ENCODE results near the gene IDE.

IDE gene

GRCh38 chr10:92434385-92434784 lies 139.5 kb downstream of the IDE start:
- no peak overlapping the region for H3K9ac ChIP-seq (ENCODE audit: low read depth in 1 of 2, low read length in 2 of 2)
- H3K27ac ChIP-seq (ENCODE audit: low read depth in 2 of 2, low read length in 2 of 2), result no peak overlapping the region
- no peaks in the 10 kb centered on the region for H3K4me1 ChIP-seq (ENCODE audit: control insufficient read depth in 2 of 2, insufficient read depth in 2 of 2, low read length in 2 of 2)
- no peaks in the 10 kb centered on the region for H3K9me3 ChIP-seq (ENCODE audit: control insufficient read depth in 2 of 2, low read length in 2 of 2)
- H3K4me3 ChIP-seq (ENCODE audit: low read length in 2 of 2), result no peak overlapping the region
- H3K27me3 ChIP-seq (ENCODE audit: control insufficient read depth in 2 of 2, insufficient read depth in 2 of 2, low read length in 2 of 2), result no peaks in the 10 kb centered on the region
- H3K36me3 ChIP-seq (ENCODE audit: control insufficient read depth in 2 of 2, insufficient read depth in 2 of 2, low read length in 2 of 2), result no peaks in the 10 kb centered on the region

GRCh38 chr10:92432596-92432995 lies 141.3 kb downstream of the IDE start:
- Histone ChIP-seq H3K36me3 (ENCODE audit: control insufficient read depth in 2 of 2, insufficient read depth in 2 of 2, low read length in 2 of 2) (no peaks in the 10 kb centered on the region), H3K27ac (ENCODE audit: low read depth in 2 of 2, low read length in 2 of 2) (no peak overlapping the region), H3K4me3 (ENCODE audit: low read length in 2 of 2) (no peak overlapping the region), H3K4me1 (ENCODE audit: control insufficient read depth in 2 of 2, insufficient read depth in 2 of 2, low read length in 2 of 2) (no peaks in the 10 kb centered on the region), H3K9me3 (ENCODE audit: control insufficient read depth in 2 of 2, low read length in 2 of 2) (no peaks in the 10 kb centered on the region), H3K9ac (ENCODE audit: low read depth in 1 of 2, low read length in 2 of 2) (no peak overlapping the region), H3K27me3 (ENCODE audit: control insufficient read depth in 2 of 2, insufficient read depth in 2 of 2, low read length in 2 of 2) (no peaks in the 10 kb centered on the region)

GRCh38 chr10:92430103-92430502 lies 143.8 kb downstream of the IDE start:
- no peaks in the 10 kb centered on the region for H3K4me1 ChIP-seq (ENCODE audit: control insufficient read depth in 2 of 2, insufficient read depth in 2 of 2, low read length in 2 of 2)
- no peaks in the 10 kb centered on the region for H3K9me3 ChIP-seq (ENCODE audit: control insufficient read depth in 2 of 2, low read length in 2 of 2)
- H3K9ac ChIP-seq (ENCODE audit: low read depth in 1 of 2, low read length in 2 of 2), result no peak overlapping the region
- H3K4me3 ChIP-seq (ENCODE audit: low read length in 2 of 2), result no peak overlapping the region
- no peaks in the 10 kb centered on the region for H3K36me3 ChIP-seq (ENCODE audit: control insufficient read depth in 2 of 2, insufficient read depth in 2 of 2, low read length in 2 of 2)
- H3K27me3 ChIP-seq (ENCODE audit: control insufficient read depth in 2 of 2, insufficient read depth in 2 of 2, low read length in 2 of 2), result no peaks in the 10 kb centered on the region
- H3K27ac ChIP-seq (ENCODE audit: low read depth in 2 of 2, low read length in 2 of 2), result no peak overlapping the region

GRCh38 chr10:92421550-92421949 lies 152.3 kb downstream of the IDE start:
- no peaks in the 10 kb centered on the region for H3K36me3 ChIP-seq (ENCODE audit: control insufficient read depth in 2 of 2, insufficient read depth in 2 of 2, low read length in 2 of 2)
- H3K4me3 ChIP-seq (ENCODE audit: low read length in 2 of 2), result no peak overlapping the region
- no peak overlapping the region for H3K27ac ChIP-seq (ENCODE audit: low read depth in 2 of 2, low read length in 2 of 2)
- H3K9ac ChIP-seq (ENCODE audit: low read depth in 1 of 2, low read length in 2 of 2), result no peak overlapping the region
- peaks cover 0 to 17% of the 10 kb centered on the region in 2 donors for H3K27me3 ChIP-seq (ENCODE audit: control insufficient read depth in 2 of 2, insufficient read depth in 2 of 2, low read length in 2 of 2)
- H3K4me1 ChIP-seq (ENCODE audit: control insufficient read depth in 2 of 2, insufficient read depth in 2 of 2, low read length in 2 of 2), result peaks cover 0 to 5% of the 10 kb centered on the region in 2 donors
- no peaks in the 10 kb centered on the region for H3K9me3 ChIP-seq (ENCODE audit: control insufficient read depth in 2 of 2, low read length in 2 of 2)

- peaks cover 0 to 5% of the 10 kb centered on the region in 2 donors for H3K4me1 ChIP-seq (ENCODE audit: control insufficient read depth in 2 of 2, insufficient read depth in 2 of 2, low read length in 2 of 2)
- H3K27me3 ChIP-seq (ENCODE audit: control insufficient read depth in 2 of 2, insufficient read depth in 2 of 2, low read length in 2 of 2), result peaks cover 0 to 17% of the 10 kb centered on the region in 2 donors
- no peak overlapping the region for H3K9ac ChIP-seq (ENCODE audit: low read depth in 1 of 2, low read length in 2 of 2)
- H3K4me3 ChIP-seq (ENCODE audit: low read length in 2 of 2), result peak overlapping the region; percentile 32 to 53
- H3K9me3 ChIP-seq (ENCODE audit: control insufficient read depth in 2 of 2, low read length in 2 of 2), result no peaks in the 10 kb centered on the region
- no peak overlapping the region for H3K27ac ChIP-seq (ENCODE audit: low read depth in 2 of 2, low read length in 2 of 2)
- H3K36me3 ChIP-seq (ENCODE audit: control insufficient read depth in 2 of 2, insufficient read depth in 2 of 2, low read length in 2 of 2), result no peaks in the 10 kb centered on the region
Measured at GRCh38 chr10:92420546-92421275, 153.2 kb downstream of the IDE start.

GRCh38 chr10:92419740-92420545 lies 153.9 kb downstream of the IDE start:
- Histone ChIP-seq H3K9ac (ENCODE audit: low read depth in 1 of 2, low read length in 2 of 2) (no peak overlapping the region), H3K4me1 (ENCODE audit: control insufficient read depth in 2 of 2, insufficient read depth in 2 of 2, low read length in 2 of 2) (peaks cover 0 to 5% of the 10 kb centered on the region in 2 donors), H3K27me3 (ENCODE audit: control insufficient read depth in 2 of 2, insufficient read depth in 2 of 2, low read length in 2 of 2) (peaks cover 0 to 17% of the 10 kb centered on the region in 2 donors), H3K36me3 (ENCODE audit: control insufficient read depth in 2 of 2, insufficient read depth in 2 of 2, low read length in 2 of 2) (no peaks in the 10 kb centered on the region), H3K4me3 (ENCODE audit: low read length in 2 of 2) (peak overlapping the region; percentile 32 to 53), H3K27ac (ENCODE audit: low read depth in 2 of 2, low read length in 2 of 2) (no peak overlapping the region), H3K9me3 (ENCODE audit: control insufficient read depth in 2 of 2, low read length in 2 of 2) (no peaks in the 10 kb centered on the region)

- no peak overlapping the region for H3K9ac ChIP-seq (ENCODE audit: low read depth in 1 of 2, low read length in 2 of 2)
- H3K4me3 ChIP-seq (ENCODE audit: low read length in 2 of 2), result no peak overlapping the region
- H3K27ac ChIP-seq (ENCODE audit: low read depth in 2 of 2, low read length in 2 of 2), result no peak overlapping the region
- H3K4me1 ChIP-seq (ENCODE audit: control insufficient read depth in 2 of 2, insufficient read depth in 2 of 2, low read length in 2 of 2), result peaks cover 0 to 5% of the 10 kb centered on the region in 2 donors
- peaks cover 0 to 17% of the 10 kb centered on the region in 2 donors for H3K27me3 ChIP-seq (ENCODE audit: control insufficient read depth in 2 of 2, insufficient read depth in 2 of 2, low read length in 2 of 2)
- H3K9me3 ChIP-seq (ENCODE audit: control insufficient read depth in 2 of 2, low read length in 2 of 2), result no peaks in the 10 kb centered on the region
- H3K36me3 ChIP-seq (ENCODE audit: control insufficient read depth in 2 of 2, insufficient read depth in 2 of 2, low read length in 2 of 2), result no peaks in the 10 kb centered on the region
Measured at GRCh38 chr10:92418891-92419290, 155.0 kb downstream of the IDE start.

GRCh38 chr10:92418221-92418620 lies 155.7 kb downstream of the IDE start:
- Histone ChIP-seq H3K27ac (ENCODE audit: low read depth in 2 of 2, low read length in 2 of 2) (no peak overlapping the region), H3K4me3 (ENCODE audit: low read length in 2 of 2) (no peak overlapping the region), H3K9ac (ENCODE audit: low read depth in 1 of 2, low read length in 2 of 2) (no peak overlapping the region), H3K4me1 (ENCODE audit: control insufficient read depth in 2 of 2, insufficient read depth in 2 of 2, low read length in 2 of 2) (peaks cover 0 to 5% of the 10 kb centered on the region in 2 donors), H3K36me3 (ENCODE audit: control insufficient read depth in 2 of 2, insufficient read depth in 2 of 2, low read length in 2 of 2) (no peaks in the 10 kb centered on the region), H3K9me3 (ENCODE audit: control insufficient read depth in 2 of 2, low read length in 2 of 2) (no peaks in the 10 kb centered on the region), H3K27me3 (ENCODE audit: control insufficient read depth in 2 of 2, insufficient read depth in 2 of 2, low read length in 2 of 2) (peaks cover 0 to 17% of the 10 kb centered on the region in 2 donors)

- no peak overlapping the region for H3K27ac ChIP-seq (ENCODE audit: low read depth in 2 of 2, low read length in 2 of 2)
- H3K9ac ChIP-seq (ENCODE audit: low read depth in 1 of 2, low read length in 2 of 2), result no peak overlapping the region
- H3K36me3 ChIP-seq (ENCODE audit: control insufficient read depth in 2 of 2, insufficient read depth in 2 of 2, low read length in 2 of 2), result no peaks in the 10 kb centered on the region
- no peaks in the 10 kb centered on the region for H3K27me3 ChIP-seq (ENCODE audit: control insufficient read depth in 2 of 2, insufficient read depth in 2 of 2, low read length in 2 of 2)
- H3K4me1 ChIP-seq (ENCODE audit: control insufficient read depth in 2 of 2, insufficient read depth in 2 of 2, low read length in 2 of 2), result no peaks in the 10 kb centered on the region
- no peaks in the 10 kb centered on the region for H3K9me3 ChIP-seq (ENCODE audit: control insufficient read depth in 2 of 2, low read length in 2 of 2)
- H3K4me3 ChIP-seq (ENCODE audit: low read length in 2 of 2), result no peak overlapping the region
Measured at GRCh38 chr10:92413519-92413918, 160.4 kb downstream of the IDE start.

- Histone ChIP-seq H3K27me3 (ENCODE audit: control insufficient read depth in 2 of 2, insufficient read depth in 2 of 2, low read length in 2 of 2) (no peaks in the 10 kb centered on the region), H3K36me3 (ENCODE audit: control insufficient read depth in 2 of 2, insufficient read depth in 2 of 2, low read length in 2 of 2) (no peaks in the 10 kb centered on the region), H3K9me3 (ENCODE audit: control insufficient read depth in 2 of 2, low read length in 2 of 2) (no peaks in the 10 kb centered on the region), H3K27ac (ENCODE audit: low read depth in 2 of 2, low read length in 2 of 2) (no peak overlapping the region), H3K9ac (ENCODE audit: low read depth in 1 of 2, low read length in 2 of 2) (no peak overlapping the region), H3K4me3 (ENCODE audit: low read length in 2 of 2) (no peak overlapping the region), H3K4me1 (ENCODE audit: control insufficient read depth in 2 of 2, insufficient read depth in 2 of 2, low read length in 2 of 2) (no peaks in the 10 kb centered on the region)
Measured at GRCh38 chr10:92413011-92413410, 160.9 kb downstream of the IDE start.

Data from mucosa of rectum (tissue), 2 donors.